CD14-positive monocyte (primary cell): ENCODE results near the gene ROBO1. TPM values are rescaled to one million over a fixed set of nuclear protein-coding genes. Genes with fewer than 3 reads are reported as not detected.
A peak's percentile ranks its signal among the peaks of the same experiment; 100 is the strongest.

Experiments used
- DNase-seq, 3 donors: peaks; one replicate each; pipeline ENCODE4 v3.0.0-alpha.2; 2011 to 2022
- H2AFZ ChIP-seq: 2 replicates; pipeline ENCODE4 v1.6.0; 2012; ENCODE audit warnings: mild to moderate bottlenecking, low read depth, low read length, inconsistent platforms; ENCODE audit not compliant: insufficient read depth, poor library complexity, severe bottlenecking
- H3K27ac ChIP-seq, 2 donors: 1 replicate in 1 of 2; 2 replicates in 1 of 2; pipeline ENCODE4 v1.5.1; 2012 to 2013; ENCODE audit warnings: low read length in 2 of 2, control low read depth in 1 of 2, inconsistent platforms in 1 of 2, low read depth in 1 of 2, mild to moderate bottlenecking in 1 of 2
- H3K27me3 ChIP-seq, 2 donors: one replicate each; pipeline versions ENCODE4 v1.6.0 to v1.6.1; 2011 to 2013; ENCODE audit warnings: low read length in 2 of 2; ENCODE audit not compliant: control insufficient read depth in 2 of 2, insufficient read depth in 2 of 2
- H3K36me3 ChIP-seq, 2 donors: replicated peaks in 1 of 2; 1 replicate in 1 of 2; 2 replicates in 1 of 2; pipeline versions ENCODE4 v1.5.1 to v1.6.1; 2012 to 2013; ENCODE audit warnings: low read length in 2 of 2, control low read depth in 1 of 2, inconsistent platforms in 1 of 2, mild to moderate bottlenecking in 1 of 2; ENCODE audit not compliant: insufficient read depth in 2 of 2, control insufficient read depth in 1 of 2
- H3K4me1 ChIP-seq, 2 donors: 1 replicate in 1 of 2; 2 replicates in 1 of 2; pipeline versions ENCODE4 v1.5.1 to v1.6.1; 2012 to 2013; ENCODE audit warnings: low read length in 2 of 2, control low read depth in 1 of 2, inconsistent platforms in 1 of 2, mild to moderate bottlenecking in 1 of 2, moderate library complexity in 1 of 2; ENCODE audit not compliant: insufficient read depth in 2 of 2, control insufficient read depth in 1 of 2
- H3K4me2 ChIP-seq: replicated peaks from 2 replicates; pipeline ENCODE3; 2012; ENCODE audit warnings: low read length, moderate library complexity, mild to moderate bottlenecking; ENCODE audit not compliant: poor library complexity, severe bottlenecking; ENCODE audit errors: extremely low read depth
- H3K4me3 ChIP-seq, 3 experiments: fragments of 200-600 bp in 1 of 3; sonication (generic) in 1 of 3; replicated peaks in 1 of 3; 1 replicate in 2 of 3; 2 replicates in 1 of 3; pipeline ENCODE4 v1.5.1; 2011 to 2013; ENCODE audit warnings: low read length in 3 of 3, mild to moderate bottlenecking in 3 of 3, control low read depth in 2 of 3, low read depth in 2 of 3, inconsistent platforms in 1 of 3, moderate library complexity in 1 of 3
- H3K79me2 ChIP-seq: 2 replicates; pipeline ENCODE4 v1.6.0; 2012; ENCODE audit warnings: mild to moderate bottlenecking, control low read depth, inconsistent platforms, low read length, moderate library complexity; ENCODE audit not compliant: insufficient read depth
- H3K9ac ChIP-seq: 2 replicates; pipeline ENCODE4 v1.6.0; 2017; ENCODE audit warnings: low read length, mild to moderate bottlenecking; ENCODE audit not compliant: insufficient read depth, poor library complexity, severe bottlenecking
- H3K9me3 ChIP-seq, 2 donors: replicated peaks in 1 of 2; 1 replicate in 1 of 2; 2 replicates in 1 of 2; pipeline versions ENCODE4 v1.5.1 to v1.6.1; 2012 to 2013; ENCODE audit warnings: low read length in 2 of 2, control low read depth in 1 of 2; ENCODE audit not compliant: control insufficient read depth in 1 of 2, insufficient read depth in 1 of 2
- H4K20me1 ChIP-seq: 2 replicates; pipeline ENCODE4 v1.6.0; 2012; ENCODE audit warnings: mild to moderate bottlenecking, low read length, control low read depth, moderate library complexity; ENCODE audit not compliant: insufficient read depth
- H3K27ac Mint-ChIP-seq, 7 donors: one replicate each; pipeline ENCODE4 v1.8.0; 2020; ENCODE audit warnings: mild to moderate bottlenecking in 7 of 7, mixed read lengths in 7 of 7, moderate library complexity in 6 of 7, inconsistent platforms in 2 of 7
- H3K27me3 Mint-ChIP-seq, 3 donors: one replicate each; pipeline ENCODE4 v1.8.0; 2021 to 2022; ENCODE audit warnings: low read depth in 3 of 3, mild to moderate bottlenecking in 3 of 3, mixed read lengths in 3 of 3, moderate library complexity in 3 of 3, inconsistent platforms in 1 of 3
- H3K36me3 Mint-ChIP-seq, 2 donors: one replicate each; pipeline ENCODE4 v1.8.0; 2020; ENCODE audit warnings: mixed read lengths in 2 of 2, inconsistent platforms in 1 of 2, mild to moderate bottlenecking in 1 of 2
- H3K4me1 Mint-ChIP-seq: one replicate; pipeline ENCODE4 v1.8.0; 2020; ENCODE audit warnings: mild to moderate bottlenecking, mixed read lengths
- H3K4me3 Mint-ChIP-seq, 2 donors: one replicate each; pipeline ENCODE4 v1.8.0; 2020; ENCODE audit warnings: mild to moderate bottlenecking in 2 of 2, mixed read lengths in 2 of 2, moderate library complexity in 1 of 2
- H3K9me3 Mint-ChIP-seq, 7 donors: one replicate each; pipeline ENCODE4 v1.8.0; 2020 to 2022; ENCODE audit warnings: mixed read lengths in 7 of 7, mild to moderate bottlenecking in 6 of 7, moderate library complexity in 6 of 7, inconsistent platforms in 2 of 7
- CTCF ChIP-seq: fragments of 200-600 bp; IDR thresholded peaks from one replicate; pipeline ENCODE4 v1.8.0; 2022; ENCODE audit warnings: antibody characterized with exemption, mild to moderate bottlenecking
- WGBS: methylation state at CpG from one replicate; pipeline ENCODE4 v1.1.5; 2013; ENCODE audit warnings: missing lambda C conversion rate; ENCODE audit not compliant: insufficient coverage; 5-methylcytosine and 5-hydroxymethylcytosine counted together
- intact Hi-C, 2 donors: fragments of 100-400 bp; cut with micrococcal nuclease; formaldehyde crosslinking; loops; one replicate each; pipeline versions ENCODE4 v1.15.0 to v1.15.1; 2023
- polyA plus RNA-seq, 3 donors: library from polyadenylated mRNA; depleted of rRNA in 1 of 3; unstranded in 2 of 3; stranded (reverse) in 1 of 3; fragments of 300-500 nt in 2 of 3; fragments of >200 nt in 1 of 3; fragmentation: Illumina TruSeq in 2 of 3; gene quantifications; 1 replicate in 2 of 3; 2 replicates in 1 of 3; pipeline ENCODE4 v1.2.3, GENCODE V29; 2012 to 2021

The ROBO1 gene
- polyA plus RNA-seq, 3 donors = 0.09 to 0.10 TPM; not detected in 1

GRCh38 chr3:79159736-79160135, 608.1 kb downstream of the ROBO1 start:
- intact Hi-C loops = no loop called here
- Mint-ChIP-seq H3K4me3 (no peak overlapping the region), H3K27me3 (no peaks in the 10 kb centered on the region), H3K36me3 (no peaks in the 10 kb centered on the region), H3K9me3 (peaks cover 0 to 4% (median 0%) of the 10 kb centered on the region in 7 donors), H3K4me1 (no peaks in the 10 kb centered on the region), H3K27ac (no peak overlapping the region)
- no peak for TF ChIP-seq CTCF
- Histone ChIP-seq H4K20me1 (no peaks in the 10 kb centered on the region), H2AFZ (no peak overlapping the region), H3K36me3 (no peaks in the 10 kb centered on the region), H3K4me1 (no peaks in the 10 kb centered on the region), H3K27ac (no peak overlapping the region), H3K4me2 (no peak overlapping the region), H3K27me3 (no peaks in the 10 kb centered on the region), H3K9me3 (no peaks in the 10 kb centered on the region), H3K4me3 (no peak overlapping the region), H3K9ac (no peak overlapping the region), H3K79me2 (no peaks in the 10 kb centered on the region)
- WGBS = 83% methylated on average over 1 of the region's 2 CpGs
- DNase-seq = no peak

GRCh38 chr3:79157191-79157590, 610.6 kb downstream of the ROBO1 start:
- H4K20me1 ChIP-seq = no peaks in the 10 kb centered on the region
- no peaks in the 10 kb centered on the region for H3K36me3 ChIP-seq
- Mint-ChIP-seq H3K9me3 (no peaks in the 10 kb centered on the region), H3K36me3 (no peaks in the 10 kb centered on the region), H3K4me3 (no peak overlapping the region), H3K27me3 (no peaks in the 10 kb centered on the region), H3K27ac (peak overlapping the region in 1 of 7 donors; percentile 26), H3K4me1 (no peaks in the 10 kb centered on the region)
- DNase-seq = no peak
- H3K4me1 ChIP-seq = no peaks in the 10 kb centered on the region
- no peak overlapping the region for H3K4me2 ChIP-seq
- H3K9me3 ChIP-seq = no peaks in the 10 kb centered on the region
- TF ChIP-seq CTCF = no peak
- no peak overlapping the region for H2AFZ ChIP-seq
- H3K27ac ChIP-seq = no peak overlapping the region
- H3K27me3 ChIP-seq = no peaks in the 10 kb centered on the region
- no peak overlapping the region for H3K9ac ChIP-seq
- H3K79me2 ChIP-seq = no peaks in the 10 kb centered on the region
- intact Hi-C loops = no loop called here
- no peak overlapping the region for H3K4me3 ChIP-seq
